Left kidney (tissue), 2 donors: Measurements from ENCODE around the gene HDAC4. TPM values are rescaled to one million over a fixed set of nuclear protein-coding genes. Genes with fewer than 3 reads are reported as not detected.

ENCODE experiments used
- DNase-seq: peaks from one replicate; pipeline ENCODE4 v3.0.0-alpha.2; 2013
- polyA plus RNA-seq: library from polyadenylated mRNA; unstranded; fragments of 120-200 nt; gene quantifications from one replicate; pipeline ENCODE4 v1.2.1, GENCODE V29; 2013; ENCODE audit not compliant: insufficient read length

Gene HDAC4
- polyA plus RNA-seq, 1 donor = 13.3 TPM

DNA sequence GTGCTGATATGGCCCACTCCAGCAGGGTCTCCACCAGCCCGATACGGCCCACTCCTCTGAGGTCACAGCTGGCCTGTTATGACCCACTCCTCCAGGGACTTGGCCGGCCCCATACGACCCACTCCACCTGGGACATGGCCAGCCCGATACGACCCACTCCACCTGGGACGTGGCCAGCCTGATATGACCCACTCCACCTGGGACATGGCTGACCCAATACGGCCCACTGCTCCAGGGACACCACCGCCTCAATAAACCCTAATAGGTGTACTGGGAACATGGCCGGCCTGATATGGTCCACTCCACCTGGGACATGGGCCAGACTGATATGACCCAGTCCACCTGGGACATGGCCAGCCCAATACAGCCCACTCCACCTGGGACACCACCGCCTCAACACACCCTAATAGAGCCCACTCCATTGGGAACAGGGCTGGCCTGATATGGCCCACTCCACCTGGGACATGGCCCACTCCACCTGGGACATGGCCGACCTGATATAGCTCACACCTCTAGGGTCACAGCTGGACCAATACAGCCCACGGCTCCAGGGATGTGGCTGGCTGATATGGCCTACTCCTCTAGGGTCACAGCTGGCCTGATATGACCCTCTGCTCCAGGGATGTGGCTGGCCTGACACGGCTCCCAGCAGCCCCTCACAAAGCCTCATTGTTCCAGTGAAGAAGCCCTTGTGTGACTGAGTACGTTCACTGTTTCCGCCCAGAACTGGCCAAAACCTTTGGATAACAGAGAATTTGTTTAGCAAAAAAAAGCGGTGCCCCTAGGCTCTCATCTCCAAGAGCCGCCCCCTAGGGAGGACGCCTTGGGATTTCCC lies 245.6 kb downstream of the HDAC4 start:
- no peak for DNase-seq

DNA sequence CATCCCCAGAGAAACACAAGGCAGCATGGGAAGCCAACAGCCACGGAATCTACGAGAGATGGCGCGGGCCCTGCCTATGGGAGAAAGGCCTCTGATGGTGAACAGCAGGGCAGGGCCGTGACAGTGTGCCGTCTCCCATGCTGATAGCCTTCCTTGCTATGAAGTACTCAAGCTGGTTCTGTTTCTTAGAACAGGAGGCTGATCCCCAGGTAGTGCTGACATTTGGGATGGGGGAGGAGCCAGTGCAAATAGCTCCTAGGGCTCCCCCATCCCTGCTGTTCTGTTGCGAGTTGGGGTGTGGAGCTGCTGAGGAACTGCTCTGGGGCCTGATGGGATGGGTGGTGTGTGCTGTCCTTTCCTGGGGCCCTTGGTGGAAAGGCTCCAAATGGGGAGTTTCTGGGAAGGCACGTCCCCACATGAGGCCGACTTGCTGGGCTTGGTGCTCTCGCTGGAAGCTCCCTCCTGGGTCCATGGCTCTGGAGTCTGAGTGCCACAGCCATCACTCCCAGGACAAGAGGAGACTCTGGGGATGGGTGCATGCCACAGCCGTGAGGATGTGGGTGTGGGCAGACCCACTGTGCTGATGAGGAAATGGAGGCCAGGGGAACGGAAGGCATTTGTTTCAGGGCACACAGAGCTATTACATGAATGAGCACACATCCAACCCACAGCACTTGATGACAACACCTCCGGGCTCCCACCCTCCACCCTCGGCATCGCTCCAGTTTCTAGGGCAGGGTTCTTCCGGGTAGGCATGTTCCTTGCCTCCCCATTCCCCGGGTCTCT lies 246.8 kb downstream of the HDAC4 start:
- DNase-seq = no peak

DNA sequence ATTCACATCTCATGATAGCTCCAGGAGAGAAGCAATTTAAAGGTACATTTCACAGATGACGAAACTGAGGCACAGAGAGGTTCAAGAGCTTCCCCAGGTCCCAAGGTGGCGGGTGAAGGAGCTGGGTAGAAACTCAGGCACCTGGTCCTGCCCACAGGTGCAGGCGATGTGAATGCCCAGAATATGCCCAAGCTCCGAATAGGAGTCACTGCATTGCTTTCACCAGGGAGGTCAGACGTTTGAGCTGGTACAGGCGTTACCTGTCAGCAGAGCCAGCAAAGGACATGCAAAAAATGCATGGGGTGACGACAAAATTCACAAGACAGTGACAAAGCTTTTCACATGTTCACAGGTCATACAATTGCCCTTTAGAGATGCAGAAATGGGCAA lies 247.9 kb downstream of the HDAC4 start:
- no peak for DNase-seq

DNA sequence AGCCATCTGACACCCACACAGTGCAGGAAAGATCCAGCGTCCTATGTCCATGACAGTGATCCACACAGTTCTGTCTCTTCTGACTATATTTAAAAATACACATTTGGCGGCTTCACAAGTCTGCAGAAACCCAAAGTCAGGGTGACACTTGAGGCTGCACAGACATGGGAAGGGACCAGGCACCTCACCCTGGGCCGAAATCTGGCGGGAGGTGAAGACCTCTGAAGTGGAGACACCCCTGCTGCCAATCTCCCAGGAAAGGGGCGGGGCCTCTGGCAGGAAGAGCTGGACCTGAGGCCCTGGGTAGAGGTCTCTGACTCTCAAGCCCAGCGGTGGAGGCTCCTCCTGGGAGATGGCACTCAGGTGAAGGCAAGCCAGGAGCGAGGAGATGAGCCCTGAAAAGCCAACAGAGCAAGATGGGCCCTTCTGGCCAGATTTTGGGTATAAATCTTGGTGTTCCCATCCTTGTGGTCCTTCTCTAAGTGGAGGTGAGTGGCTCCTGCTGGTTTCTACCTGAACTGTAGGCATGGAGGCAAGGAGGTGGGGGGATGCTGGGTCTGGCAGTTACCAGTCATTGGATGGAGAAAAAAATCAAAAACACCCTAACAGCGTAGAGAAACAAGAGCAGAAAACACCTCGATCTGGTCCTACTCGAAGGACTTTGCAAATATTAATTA lies 248.4 kb downstream of the HDAC4 start:
- no peak for DNase-seq

DNA sequence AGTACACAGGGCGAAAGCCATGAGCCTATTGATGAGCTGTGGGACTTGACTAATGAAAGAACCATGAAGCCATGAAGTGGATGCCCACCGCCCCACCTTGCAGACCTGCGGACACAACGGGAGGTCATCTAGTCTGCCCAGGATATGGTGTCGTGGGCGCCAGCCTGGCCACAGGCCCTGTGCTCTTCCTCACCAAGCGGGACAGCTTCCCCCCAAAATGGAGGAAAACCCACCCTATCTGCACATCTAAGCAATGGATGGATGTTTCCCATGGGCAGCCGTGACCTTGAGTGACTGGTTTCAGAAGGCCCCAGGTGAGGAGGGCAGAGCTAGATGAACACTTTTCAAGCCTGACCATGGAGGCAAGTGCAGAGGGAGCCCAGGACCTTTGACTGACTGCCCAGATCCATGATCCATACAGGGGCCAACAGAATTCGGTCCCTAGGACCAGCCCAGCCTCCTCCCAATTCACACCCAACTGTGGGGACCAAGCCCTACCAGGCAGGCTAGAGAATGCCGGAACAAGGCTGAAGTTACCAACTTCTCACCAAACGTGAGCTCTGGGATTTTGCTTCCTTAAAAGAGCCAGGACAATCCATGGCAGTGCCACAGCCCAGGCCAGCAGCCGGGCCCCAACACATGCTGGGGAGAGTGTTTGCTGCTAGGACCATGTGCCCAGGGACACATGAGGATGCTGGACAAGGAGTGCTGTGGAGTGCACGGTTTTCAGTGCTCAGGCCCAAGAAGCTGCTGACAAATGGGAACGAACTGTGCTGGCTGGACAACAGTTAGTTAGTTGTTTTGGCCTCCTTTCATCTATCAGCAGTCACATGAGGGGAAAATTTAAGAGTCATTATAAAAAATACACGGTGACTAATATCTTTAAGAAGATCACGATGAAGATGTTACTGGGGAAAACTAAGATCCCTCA lies 249.4 kb downstream of the HDAC4 start:
- no peak for DNase-seq

DNA sequence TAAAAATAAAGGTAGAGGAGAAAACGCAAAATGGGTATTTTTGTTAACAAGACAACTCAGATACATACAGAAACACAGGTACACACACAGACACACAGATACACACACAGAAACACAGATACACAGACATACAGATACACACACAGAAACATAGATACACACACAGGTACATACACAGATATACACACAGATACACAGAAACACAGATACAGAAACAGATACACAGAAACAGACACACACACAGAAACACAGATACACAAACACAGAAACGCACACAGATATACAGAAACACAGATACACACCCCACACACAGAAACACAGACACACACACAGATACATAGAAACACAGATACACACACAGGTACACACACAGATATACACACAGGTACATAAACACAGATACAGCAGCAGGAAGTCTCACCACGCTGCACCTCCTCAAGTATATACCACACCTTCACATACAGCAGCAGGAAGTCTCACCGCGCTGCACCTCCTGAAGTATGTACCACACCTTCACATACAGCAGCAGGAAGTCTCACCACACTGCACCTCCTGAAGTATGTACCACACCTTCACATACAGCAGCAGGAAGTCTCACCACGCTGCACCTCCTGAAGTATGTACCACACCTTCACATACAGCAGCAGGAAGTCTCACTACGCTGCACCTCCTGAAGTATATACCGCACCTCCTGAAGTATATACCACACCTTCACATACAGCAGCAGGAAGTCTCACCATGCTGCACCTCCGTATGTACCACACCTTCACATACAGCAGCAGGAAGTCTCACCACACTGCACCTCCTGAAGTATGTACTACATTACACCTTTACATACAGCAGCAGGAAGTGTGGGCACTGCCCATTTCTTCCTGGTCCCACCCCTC lies 250.5 kb downstream of the HDAC4 start:
- no peak for DNase-seq

DNA sequence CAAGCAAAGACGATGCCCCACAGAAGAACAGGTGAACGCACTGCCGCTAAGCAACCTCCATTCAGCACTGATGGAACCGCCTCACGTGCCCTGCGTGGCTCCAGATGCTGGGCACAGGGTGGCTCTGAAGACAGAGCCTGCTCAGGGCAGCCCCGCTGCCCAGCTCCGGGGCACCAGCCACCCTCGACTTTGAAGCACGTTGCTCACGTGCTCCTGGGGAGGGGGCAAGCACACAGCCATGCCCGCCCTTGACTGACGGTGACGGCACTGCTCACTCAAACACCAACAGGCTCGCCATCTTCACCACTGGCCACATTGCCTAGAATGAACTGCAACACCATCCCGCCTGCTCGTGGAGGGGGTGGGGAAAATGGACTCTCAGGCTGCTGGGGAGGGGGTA lies 251.3 kb downstream of the HDAC4 start:
- DNase-seq = no peak

DNA sequence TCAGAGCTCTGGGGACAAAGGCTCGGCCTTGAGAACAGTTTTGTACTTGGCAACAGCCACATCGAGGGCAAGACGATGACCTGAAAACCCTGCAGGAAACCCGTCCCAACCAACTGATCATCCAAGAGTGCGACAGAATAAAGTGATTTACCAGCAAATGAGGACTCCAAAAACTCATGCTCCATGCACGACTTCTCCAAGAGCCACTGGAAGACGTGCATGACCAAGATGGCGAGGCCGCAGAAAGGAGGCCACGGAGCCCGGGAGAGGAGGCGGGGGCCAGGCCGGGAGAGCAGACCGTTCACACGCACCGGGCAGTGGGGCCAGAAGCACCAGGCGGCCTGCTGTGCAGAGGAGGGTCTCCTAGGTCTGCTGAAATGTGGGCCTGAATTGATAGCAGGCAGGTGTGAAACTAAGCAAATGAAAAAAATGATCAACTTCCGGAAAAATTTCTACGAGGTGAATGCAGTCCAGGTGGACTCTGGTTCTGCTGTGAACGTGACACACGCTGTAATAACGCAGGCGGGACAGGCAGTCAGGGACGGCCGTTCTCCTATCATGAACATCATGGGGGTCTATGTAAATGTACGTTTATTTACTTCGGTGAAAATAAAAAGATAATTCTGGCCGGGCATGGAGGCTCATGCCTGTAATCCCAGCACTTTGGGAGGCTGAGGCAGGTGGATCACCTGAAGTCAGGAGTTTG lies 252.2 kb downstream of the HDAC4 start:
- DNase-seq = no peak

DNA sequence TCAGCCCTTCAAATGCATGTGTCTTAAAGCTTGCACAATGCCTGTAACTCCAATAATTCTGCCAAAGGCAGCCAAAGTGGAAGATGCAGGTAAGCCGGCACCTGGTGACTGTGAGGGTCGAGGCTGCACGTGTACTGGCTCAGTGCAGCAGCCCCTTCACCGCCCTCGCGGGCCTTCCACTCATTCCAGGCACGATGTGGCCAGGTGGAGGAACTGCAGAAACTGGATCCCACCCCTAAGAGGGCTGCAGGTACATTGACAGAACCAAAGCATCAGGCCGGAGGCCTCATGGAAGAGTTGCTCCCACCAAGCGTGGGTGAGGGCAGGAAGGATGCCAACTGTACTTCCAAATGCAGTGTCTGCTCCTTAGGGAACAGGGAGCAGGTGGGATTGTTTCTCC lies 253.4 kb downstream of the HDAC4 start:
- no peak for DNase-seq

DNA sequence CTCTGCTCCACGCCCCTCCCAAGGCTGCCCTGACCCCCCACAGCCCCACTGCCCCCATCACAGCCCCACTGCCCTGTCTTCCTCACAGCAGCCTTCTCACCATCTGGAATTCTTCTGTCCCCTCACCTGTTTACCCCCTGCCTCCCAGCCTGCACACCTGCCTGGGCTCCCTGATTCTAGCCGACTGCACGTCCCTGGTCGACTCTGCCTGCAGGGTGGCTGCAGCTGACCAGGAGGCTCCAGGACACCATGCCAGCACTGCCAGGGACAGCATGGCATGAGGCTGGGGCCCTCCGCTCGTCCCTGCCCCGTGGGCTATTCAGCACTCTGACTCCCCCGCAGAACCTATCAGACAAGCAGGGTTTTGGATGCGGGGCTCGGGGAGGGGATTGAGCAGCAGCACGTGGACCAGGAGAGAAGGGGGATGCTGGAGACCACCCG lies 254.1 kb downstream of the HDAC4 start:
- DNase-seq = no peak

DNA sequence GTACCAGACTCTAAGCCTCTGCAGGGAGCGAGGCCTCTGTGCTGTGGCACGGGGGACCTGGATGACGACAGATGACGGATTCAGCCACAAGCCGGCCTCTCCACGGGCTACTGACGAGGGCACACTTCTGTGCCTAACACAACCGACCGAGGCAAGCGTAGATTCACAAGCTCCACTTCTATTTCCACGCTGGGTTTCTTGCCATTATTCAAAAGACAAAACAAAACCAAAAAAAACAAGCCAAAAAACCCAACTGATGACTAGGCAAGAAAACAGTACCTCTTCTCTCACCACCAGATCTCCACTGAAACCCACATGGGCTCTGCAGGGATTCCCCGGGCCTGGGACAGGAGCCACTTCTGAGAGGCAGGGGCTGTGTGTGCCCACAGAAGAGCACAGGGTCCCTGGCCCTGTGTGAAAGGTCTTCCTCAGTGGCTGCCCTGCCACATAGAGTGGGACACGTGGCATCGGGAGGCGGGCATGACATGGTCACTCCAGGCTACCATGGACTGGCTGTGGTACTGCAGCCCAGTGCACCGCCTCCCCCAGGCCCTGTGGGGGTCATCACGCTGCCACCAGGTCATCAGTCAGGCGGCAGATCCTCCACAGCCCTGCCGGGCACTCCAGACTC lies 254.7 kb downstream of the HDAC4 start:
- no peak for DNase-seq

DNA sequence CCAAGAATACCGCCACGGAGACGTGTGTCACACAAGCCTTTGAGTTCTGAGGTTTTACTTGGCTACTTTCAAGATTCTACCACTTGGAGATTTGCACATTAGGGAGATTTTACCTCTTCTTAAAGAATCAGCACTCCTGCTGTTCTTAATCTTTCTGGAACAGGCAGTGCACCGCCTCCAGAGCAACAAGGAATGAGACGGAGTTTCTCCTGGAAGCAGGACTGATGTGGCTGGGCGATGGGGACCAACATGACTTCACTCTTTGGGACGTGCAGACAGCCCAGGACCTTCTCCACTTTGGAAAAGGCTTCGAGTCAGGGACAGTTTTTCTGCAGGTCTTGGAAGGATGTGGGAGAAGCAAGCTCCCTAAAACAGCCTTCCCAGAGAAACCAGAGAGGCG lies 255.2 kb downstream of the HDAC4 start:
- no peak for DNase-seq

DNA sequence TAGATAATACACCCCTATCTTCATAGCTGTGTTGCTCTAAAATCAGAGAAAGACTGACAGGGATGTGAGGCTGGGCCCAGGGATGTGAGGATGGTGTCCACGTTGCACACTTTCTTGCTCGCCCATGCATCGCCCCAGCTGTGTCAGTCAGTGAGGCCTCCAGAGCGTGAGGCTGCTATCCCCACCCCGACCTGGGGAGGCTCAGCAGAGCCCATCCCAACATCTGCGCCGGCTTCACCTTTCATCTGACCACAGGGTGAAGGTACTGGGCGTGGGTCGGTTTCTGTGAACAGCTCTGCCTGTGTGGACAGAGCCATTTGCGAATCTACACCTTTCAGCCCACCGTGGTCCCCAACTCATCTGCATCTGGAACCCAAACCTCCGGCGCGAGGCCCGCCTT lies 255.7 kb downstream of the HDAC4 start:
- DNase-seq = no peak

DNA sequence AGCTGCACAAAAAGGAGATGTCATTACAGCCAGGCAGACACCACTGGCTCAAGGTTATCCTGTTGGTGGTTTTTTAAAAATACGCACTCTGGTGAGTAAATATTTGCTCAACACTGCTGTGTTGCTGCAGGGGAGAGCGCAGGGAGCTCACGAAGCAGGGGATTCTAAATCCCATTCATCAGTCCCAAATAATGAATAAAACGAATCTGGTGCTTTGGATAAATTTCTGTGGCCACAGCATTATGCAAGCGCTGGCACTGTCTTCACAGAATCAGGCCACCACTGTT lies 256.2 kb downstream of the HDAC4 start:
- no peak for DNase-seq

DNA sequence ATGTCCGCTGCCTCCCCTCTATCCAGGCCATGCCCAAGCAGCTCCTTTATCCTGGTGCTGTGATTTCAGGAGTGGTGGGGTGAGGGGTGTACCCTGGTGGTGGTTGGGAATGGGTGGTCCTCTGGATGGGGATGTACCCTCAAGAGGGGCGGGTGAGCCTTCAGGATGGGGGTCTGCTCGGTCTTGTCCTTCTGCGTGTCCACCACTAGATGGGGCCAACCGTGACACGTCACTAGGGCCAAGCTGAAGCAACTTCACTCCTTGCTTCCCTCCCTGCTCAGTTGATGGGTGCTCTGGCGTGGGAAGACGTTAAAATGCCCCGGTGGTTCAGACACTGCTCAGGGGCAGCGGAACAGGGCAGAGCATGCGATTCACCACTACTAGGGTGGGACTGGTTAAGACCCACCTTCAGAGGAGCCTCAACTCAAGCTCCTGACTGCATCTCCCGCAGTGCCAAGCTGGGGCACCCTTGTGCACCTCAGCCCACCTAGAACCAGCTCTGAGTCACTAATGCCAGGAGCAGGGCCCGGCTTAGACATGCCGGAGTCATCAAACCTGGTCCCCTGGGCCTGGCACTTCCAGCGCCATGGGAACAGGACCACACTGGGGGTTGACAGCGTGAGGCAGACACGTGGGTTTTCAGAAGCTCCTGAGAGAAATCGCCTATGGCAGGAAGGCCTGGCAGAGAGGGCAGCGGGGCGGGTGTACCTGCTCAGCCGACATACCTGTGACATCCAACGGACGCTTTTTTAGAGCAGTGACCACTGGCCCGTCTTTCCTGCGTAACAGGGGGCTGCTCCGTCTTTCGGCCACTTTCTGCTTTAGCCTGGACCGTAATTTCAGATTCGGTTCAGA lies 256.7 kb downstream of the HDAC4 start:
- DNase-seq = no peak

DNA sequence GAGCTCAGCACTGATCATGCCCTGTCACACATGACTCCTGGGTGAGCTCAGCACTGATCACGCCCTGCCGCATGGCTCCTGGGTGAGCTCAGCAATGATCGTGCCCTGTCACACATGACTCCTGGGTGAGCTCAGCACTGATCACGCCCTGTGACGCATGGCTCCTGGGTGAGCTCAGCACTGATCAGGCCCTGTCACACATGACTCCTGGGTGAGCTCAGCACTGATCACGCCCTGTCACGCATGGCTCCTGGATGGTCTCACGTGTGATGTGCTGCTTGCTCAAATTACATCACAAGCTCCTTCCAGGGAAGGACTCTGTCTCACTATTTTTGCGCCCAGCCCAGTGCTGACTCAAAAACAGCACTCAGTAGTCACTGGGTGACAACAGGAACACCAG lies 258.0 kb downstream of the HDAC4 start:
- no peak for DNase-seq

DNA sequence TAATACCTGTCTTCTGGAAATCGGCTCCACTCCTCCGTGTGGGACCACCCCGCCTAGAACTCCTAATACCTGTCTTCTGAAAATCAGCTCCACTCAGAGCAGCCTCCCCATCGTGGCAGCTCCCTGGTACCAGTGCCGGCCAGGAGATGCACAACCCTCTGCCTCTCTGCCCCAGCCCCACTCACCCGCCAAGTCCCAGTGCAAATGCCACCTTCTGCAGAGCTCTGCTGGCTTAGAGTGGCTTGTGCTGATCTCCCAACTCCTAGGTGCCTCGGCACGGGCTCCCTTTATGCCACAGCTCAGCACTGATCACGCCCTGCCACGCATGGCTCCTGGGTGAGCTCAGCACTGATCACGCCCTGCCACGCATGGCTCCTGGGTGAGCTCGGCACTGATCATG lies 258.5 kb downstream of the HDAC4 start:
- no peak for DNase-seq

DNA sequence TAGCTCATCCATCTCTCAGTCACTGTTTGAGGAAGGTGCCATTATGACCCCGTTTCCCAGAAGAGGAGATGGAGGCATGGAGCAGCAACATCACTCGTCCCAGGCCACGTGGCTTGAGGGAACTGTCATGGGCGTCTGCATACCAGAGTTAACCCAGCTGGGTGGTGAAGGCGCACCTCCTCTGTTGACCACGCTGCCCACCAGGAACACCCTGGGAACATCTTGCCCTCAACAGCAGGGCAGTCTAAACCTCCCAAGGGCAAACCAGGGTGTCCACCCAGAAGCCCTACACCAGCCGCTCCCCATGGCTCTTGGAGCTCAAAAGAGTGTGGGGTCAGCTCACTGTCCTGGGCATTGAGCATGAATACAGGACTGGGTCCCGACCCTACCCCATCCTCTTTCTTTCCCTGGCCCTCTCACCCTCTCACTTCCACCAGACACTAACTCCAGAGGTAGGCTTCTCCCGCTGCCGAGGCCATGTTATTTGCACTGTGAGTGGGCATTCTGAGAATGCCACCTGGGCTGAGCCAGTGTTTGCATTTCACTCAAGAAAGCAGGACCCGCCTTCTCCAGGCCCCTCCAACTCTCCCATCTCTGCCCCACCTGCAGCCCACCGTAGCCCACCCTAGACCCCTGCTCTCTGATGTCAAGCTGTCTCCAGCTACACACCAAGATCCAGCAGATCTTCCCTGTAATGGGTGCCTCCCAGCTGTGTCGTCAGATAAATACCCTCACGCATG lies 259.6 kb downstream of the HDAC4 start:
- no peak for DNase-seq
